HG03103 (cell line): ENCODE results near the gene LPCAT1.

ENCODE experiments used
- ATAC-seq: cut with Tn5 transposase; IDR thresholded peaks from one replicate; pipeline ENCODE4 v1.9.1; 2021; ENCODE audit warnings: low read depth; ENCODE audit not compliant: unreplicated experiment

The LPCAT1 gene

GRCh38 chr5:1418921-1419280 lies 104.9 kb downstream of the LPCAT1 start:
- no peak for ATAC-seq

GRCh38 chr5:1418238-1418920 lies 105.4 kb downstream of the LPCAT1 start:
- no peak for ATAC-seq

DNA sequence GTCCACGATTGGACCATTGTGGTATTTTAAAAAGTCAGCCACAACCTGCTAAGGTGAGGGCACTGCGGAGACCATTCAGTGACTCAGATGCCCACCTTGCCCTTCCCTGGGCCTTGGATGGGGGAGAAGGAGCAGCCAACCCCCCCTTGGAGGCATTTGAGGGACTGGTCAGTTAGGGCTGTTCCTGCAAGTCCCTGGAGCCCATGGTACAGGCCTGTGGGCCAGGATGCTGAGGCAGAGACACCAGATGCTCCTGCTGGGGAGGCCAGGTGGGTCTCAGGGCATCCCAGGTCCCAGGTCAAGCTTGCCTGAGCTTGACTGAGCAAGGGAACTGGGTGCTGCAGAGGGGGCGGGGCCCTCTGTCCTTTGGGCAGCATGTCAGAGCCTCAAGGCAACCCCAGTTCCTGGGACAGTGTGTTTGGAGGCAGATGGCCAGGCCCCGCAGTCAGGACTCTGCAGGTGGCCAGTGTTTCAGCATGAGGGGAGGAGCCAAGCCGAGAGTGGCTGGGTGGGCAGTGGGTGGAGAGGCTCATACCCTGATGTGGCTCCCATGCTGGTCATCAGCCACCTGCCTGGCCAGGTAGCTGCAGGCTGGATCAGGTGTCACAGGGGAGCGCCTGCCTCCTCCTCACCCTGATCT lies 106.1 kb downstream of the LPCAT1 start:
- no peak for ATAC-seq

DNA sequence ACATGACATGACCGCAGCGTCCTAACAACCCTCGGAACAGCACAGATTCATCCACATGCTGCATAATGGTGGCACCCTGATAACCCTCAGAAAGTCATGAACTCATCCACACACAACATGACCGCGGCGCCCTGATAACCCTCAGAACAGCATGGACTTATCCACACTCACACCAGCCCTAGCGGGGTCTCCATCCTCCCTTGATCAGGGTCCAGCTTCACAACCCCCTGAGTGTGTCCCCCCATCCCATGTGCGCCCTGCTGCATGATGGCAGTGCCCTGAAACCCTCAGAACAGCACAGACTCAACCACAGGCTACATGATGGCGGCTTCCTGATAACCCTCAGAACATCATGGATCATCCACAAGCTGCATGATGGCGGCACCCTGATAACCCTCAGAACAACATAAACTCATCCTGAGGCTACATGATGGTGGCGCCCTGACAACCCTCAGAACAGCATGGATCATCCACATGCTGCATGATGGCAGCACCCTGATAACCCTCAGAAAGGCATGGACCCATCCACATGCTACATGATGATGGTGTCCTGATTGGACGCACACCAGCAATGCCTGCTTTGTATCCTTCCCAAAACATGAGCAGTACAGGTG lies 106.8 kb downstream of the LPCAT1 start:
- no peak for ATAC-seq

- no peak for ATAC-seq
Measured at GRCh38 chr5:1415626-1416360, 108.0 kb downstream of the LPCAT1 start.

DNA sequence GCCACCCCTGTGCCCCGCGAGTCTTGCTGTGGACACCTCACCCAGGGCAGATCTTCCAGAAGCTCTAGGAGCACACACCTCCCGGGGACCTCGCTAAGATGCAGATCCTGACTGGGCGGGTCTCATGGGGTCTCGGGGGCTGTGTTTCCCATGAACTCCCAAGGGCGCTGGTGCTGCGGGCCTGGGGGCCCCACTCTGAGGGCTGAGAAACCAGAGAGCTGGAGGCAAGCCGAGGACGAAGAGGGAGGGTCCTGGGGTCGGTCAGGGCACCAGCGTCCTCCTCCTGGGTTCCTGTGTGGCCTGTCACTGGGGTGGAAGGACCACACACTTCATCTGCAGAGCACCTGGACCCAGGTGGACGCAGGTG lies 108.7 kb downstream of the LPCAT1 start:
- ATAC-seq = no peak

DNA sequence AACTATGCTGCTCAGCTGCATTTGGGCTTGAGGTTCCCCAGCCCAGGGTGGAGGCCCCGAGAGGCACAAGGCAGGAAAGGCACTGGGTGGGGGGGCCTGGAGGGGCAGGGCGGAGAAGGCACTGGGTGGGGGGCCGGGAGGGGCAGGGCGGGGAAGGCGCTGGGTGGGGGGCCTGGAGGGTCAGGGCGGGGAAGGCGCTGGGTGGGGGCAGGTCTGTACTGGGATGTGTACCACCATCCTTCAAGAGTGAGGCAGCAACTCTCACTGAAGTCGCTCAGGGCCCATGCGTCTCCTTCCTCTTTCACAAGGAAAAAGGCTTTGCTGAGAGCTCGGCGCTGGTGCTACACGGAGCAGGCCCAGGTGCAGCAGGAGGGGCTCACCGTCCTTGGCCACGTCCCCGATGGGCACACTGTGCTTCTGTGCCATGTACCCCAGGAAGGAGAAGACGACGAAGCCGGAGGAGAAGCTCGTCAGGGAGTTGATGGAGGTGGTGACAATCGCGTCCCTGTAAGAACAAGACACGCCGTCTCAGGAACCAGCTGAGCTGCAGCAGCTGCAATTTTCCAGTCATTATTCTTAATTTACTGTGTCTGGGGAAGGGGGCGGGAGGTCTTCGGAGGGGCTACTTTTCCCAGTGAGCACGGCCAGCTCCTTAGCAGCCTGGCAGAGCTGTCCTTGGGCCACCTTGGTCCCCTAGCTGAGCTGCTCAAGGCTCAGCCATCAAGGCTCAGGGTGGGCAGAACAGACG lies 109.3 kb downstream of the LPCAT1 start:
- ATAC-seq = no peak

DNA sequence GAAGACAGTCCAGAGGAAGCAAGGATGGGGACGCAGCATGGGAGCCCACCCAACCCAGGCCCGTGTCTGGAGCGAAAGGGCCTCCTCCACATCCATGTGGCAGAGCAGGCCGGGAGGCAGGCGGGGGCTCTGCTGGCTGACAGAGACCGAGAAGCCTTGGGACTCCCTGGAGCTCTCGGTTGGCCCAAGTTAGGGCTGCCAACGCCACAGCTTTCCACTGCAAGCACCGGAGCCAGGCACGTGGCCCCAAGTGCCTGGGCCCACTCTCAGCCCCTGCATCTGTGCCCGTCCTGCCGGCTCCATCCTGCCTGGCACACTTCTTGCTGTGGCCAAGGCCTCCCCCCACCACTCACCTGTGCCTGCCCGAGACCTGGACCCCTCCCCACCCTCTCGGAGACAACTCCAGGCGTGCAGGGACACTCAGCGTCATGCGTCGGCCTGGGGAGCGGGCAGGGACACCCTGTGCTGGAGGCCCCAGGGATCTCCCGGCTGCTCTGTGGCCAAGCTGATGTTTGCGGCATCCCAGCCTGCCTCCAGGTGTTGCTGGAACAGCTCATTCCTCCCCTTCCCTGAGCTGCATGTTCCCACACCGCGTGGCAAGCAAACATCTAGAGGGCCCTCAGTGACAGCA lies 110.0 kb downstream of the LPCAT1 start:
- ATAC-seq = no peak

DNA sequence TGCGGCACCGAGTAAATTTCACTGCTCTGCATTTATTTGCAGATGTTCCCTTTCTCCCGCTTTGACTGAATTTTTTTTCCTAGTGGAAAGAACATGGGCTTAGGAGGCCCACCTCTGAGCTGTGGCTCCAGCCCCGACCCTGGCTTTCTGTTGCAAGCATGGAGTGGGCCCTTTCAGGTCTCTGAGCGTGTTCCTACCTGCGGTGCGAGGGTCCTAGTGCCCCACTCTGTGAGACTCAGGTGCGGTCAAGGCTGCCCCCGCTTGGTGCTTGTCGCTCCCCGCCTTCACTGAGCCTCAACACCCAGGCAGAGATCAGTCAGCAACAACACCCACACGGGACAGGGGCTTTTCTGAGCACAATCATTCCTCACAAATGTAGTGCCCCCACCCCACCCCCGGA lies 110.5 kb downstream of the LPCAT1 start:
- ATAC-seq = no peak

DNA sequence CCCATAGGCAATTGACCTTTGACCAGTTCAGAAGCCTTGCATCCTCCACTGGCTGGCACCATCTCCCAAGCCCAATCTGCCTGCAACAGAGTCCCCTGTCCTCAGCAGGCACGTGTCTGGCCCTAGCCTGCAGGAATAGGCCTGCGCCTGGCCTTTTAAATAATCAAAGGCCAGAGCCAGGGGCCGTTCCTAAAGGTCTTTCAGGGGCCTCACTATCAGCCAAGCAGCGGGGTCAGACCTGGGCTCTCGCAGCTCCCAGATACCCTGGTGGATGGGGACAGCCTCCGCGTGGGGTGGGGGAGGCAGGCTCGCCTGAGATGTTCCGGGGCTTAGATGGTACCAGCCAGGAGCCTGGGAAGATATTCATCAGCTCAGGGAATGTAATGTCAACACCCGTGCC lies 111.1 kb downstream of the LPCAT1 start:
- ATAC-seq = no peak

GRCh38 chr5:1412163-1412562 lies 111.6 kb downstream of the LPCAT1 start:
- no peak for ATAC-seq
